Esophagus squamous epithelium (tissue), 5 donors: ENCODE results near the gene LACRT. TPM values are rescaled to one million over a fixed set of nuclear protein-coding genes. Genes with fewer than 3 reads are reported as not detected.

Source experiments
- DNase-seq: peaks from one replicate; lab custom pipeline; 2025; lab: John Stamatoyannopoulos, UW
- H3K27ac ChIP-seq, 4 donors: fragments of 200-600 bp; sonication (generic); one replicate each; pipeline ENCODE4 v1.5.1; 2016 to 2019; ENCODE audit warnings: mild to moderate bottlenecking in 1 of 4
- H3K27me3 ChIP-seq, 4 donors: fragments of 200-600 bp; sonication (generic); 1 replicate in 3 of 4; 2 replicates in 1 of 4; pipeline versions ENCODE4 v1.5.1 to v1.6.0; 2017 to 2021; ENCODE audit warnings: antibody characterized with exemption in 1 of 4
- H3K36me3 ChIP-seq, 3 donors: fragments of 200-600 bp; sonication (generic); one replicate each; pipeline ENCODE4 v1.5.1; 2016 to 2019
- H3K4me1 ChIP-seq, 3 donors: fragments of 200-600 bp; sonication (generic); one replicate each; pipeline ENCODE4 v1.5.1; 2017 to 2019
- H3K4me3 ChIP-seq, 4 donors: fragments of 200-600 bp; sonication (generic); 1 replicate in 3 of 4; 2 replicates in 1 of 4; pipeline ENCODE4 v1.5.1; 2016 to 2019; ENCODE audit warnings: mild to moderate bottlenecking in 2 of 4, moderate library complexity in 1 of 4
- H3K9me3 ChIP-seq, 3 donors: fragments of 200-600 bp; sonication (generic); one replicate each; pipeline ENCODE4 v1.5.1; 2016 to 2019
- CTCF ChIP-seq, 6 experiments: fragments of 450-650 bp in 4 of 6; fragments of 200-600 bp in 2 of 6; sonication (generic) in 2 of 6; IDR thresholded peaks; one replicate each; pipeline ENCODE4 v1.5.1; 2016 to 2019; ENCODE audit warnings: antibody characterized with exemption in 6 of 6, mild to moderate bottlenecking in 4 of 6, moderate library complexity in 4 of 6
- POLR2A ChIP-seq, 4 donors: fragments of 450-650 bp; IDR thresholded peaks; one replicate each; pipeline ENCODE4 v1.6.1; 2017; ENCODE audit warnings: antibody characterized with exemption in 4 of 4, mild to moderate bottlenecking in 4 of 4, moderate library complexity in 3 of 4
- WGBS, 2 donors: methylation state at CpG; one replicate each; pipeline ENCODE4 v1.1.5; 2018; 5-methylcytosine and 5-hydroxymethylcytosine counted together
- intact Hi-C: fragments of 100-400 bp; cut with DNase I; formaldehyde crosslinking; loops from one replicate; pipeline ENCODE4 v1.15.0; 2022
- total RNA-seq, 4 donors: library from RNA; depleted of rRNA; stranded (reverse); fragments of >200 nt; gene quantifications; one replicate each; pipeline ENCODE4 v1.1.0, GENCODE V29; 2016
- donor health status: DM: yes; HTN: yes; CAD: no.

The LACRT gene
- total RNA-seq, 4 donors from 2014 or later: not detected

- no peak for DNase-seq
- no peaks in the 10 kb centered on the region for H3K36me3 ChIP-seq
- intact Hi-C loops: no loop called here
- H3K27me3 ChIP-seq: peaks cover 0 to 29% (median 0%) of the 10 kb centered on the region in 4 donors
- H3K27ac ChIP-seq: no peak overlapping the region
- no peak overlapping the region for H3K4me3 ChIP-seq
- no peaks in the 10 kb centered on the region for H3K4me1 ChIP-seq
- H3K9me3 ChIP-seq: no peaks in the 10 kb centered on the region
- 55 to 64% methylated on average over 6 of the region's 6 CpGs for WGBS, 2 donors
- TF ChIP-seq POLR2A (IDR thresholded peaks at IDR 0.05) (no peak), CTCF (IDR thresholded peaks at IDR 0.05) (no peak)
Measured at GRCh38 chr12:54616933-54617680, 17.6 kb downstream of the LACRT start.

GRCh38 chr12:54612225-54612750, 22.4 kb downstream of the LACRT start:
- H3K27me3 ChIP-seq: peaks cover 0 to 47% (median 0%) of the 10 kb centered on the region in 4 donors
- no peak overlapping the region for H3K4me3 ChIP-seq
- H3K9me3 ChIP-seq: no peaks in the 10 kb centered on the region
- DNase-seq: no peak
- intact Hi-C loops: no loop called here
- TF ChIP-seq CTCF (IDR thresholded peaks at IDR 0.05): no peak
- TF ChIP-seq POLR2A (IDR thresholded peaks at IDR 0.05): no peak
- H3K27ac ChIP-seq: no peak overlapping the region
- H3K36me3 ChIP-seq: no peaks in the 10 kb centered on the region
- 37 to 86% methylated on average over 1 of the region's 1 CpG for WGBS, 2 donors
- H3K4me1 ChIP-seq: no peaks in the 10 kb centered on the region

- Histone ChIP-seq H3K9me3 (no peaks in the 10 kb centered on the region), H3K4me3 (no peak overlapping the region), H3K27me3 (peaks cover 0 to 49% (median 0%) of the 10 kb centered on the region in 4 donors), H3K27ac (no peak overlapping the region), H3K36me3 (no peaks in the 10 kb centered on the region), H3K4me1 (no peaks in the 10 kb centered on the region)
- WGBS, 2 donors: 43 to 55% methylated on average over 1 to 2 of the region's 3 CpGs
- DNase-seq: no peak
- TF ChIP-seq POLR2A (IDR thresholded peaks at IDR 0.05) (no peak), CTCF (IDR thresholded peaks at IDR 0.05) (no peak)
- intact Hi-C loops: no loop called here
Measured at GRCh38 chr12:54611715-54612149, 23.0 kb downstream of the LACRT start.

GRCh38 chr12:54608769-54609168, 25.9 kb downstream of the LACRT start:
- Histone ChIP-seq H3K36me3 (no peaks in the 10 kb centered on the region), H3K4me3 (no peak overlapping the region), H3K27ac (no peak overlapping the region), H3K4me1 (no peaks in the 10 kb centered on the region), H3K27me3 (peaks cover 0 to 25% (median 0%) of the 10 kb centered on the region in 4 donors), H3K9me3 (no peaks in the 10 kb centered on the region)
- WGBS, 2 donors: 64 to 78% methylated on average over 2 of the region's 2 CpGs
- TF ChIP-seq POLR2A (IDR thresholded peaks at IDR 0.05): no peak
- no peak for TF ChIP-seq CTCF (IDR thresholded peaks at IDR 0.05)
- DNase-seq: no peak
- intact Hi-C loops: no loop called here

- TF ChIP-seq CTCF (IDR thresholded peaks at IDR 0.05) (no peak), POLR2A (IDR thresholded peaks at IDR 0.05) (no peak)
- Histone ChIP-seq H3K4me1 (no peaks in the 10 kb centered on the region), H3K36me3 (no peaks in the 10 kb centered on the region), H3K27me3 (peaks cover 0 to 21% (median 0%) of the 10 kb centered on the region in 4 donors), H3K27ac (no peak overlapping the region), H3K4me3 (no peak overlapping the region), H3K9me3 (no peaks in the 10 kb centered on the region)
- 36 to 62% methylated on average over 5 to 6 of the region's 6 CpGs for WGBS, 2 donors
- DNase-seq: no peak
- intact Hi-C loops: no loop called here
Measured at GRCh38 chr12:54608156-54608555, 26.5 kb downstream of the LACRT start.
